SIG-M5 treated with dmso at 0.1 percent for 504 hours (cell line): ENCODE data around the gene SDR42E2.

Experiments used
- DNase-seq: peaks from one replicate; lab custom pipeline; 2025; ENCODE audit not compliant: unreplicated experiment; lab: John Stamatoyannopoulos, UW

The SDR42E2 gene

GRCh38 chr16:22240023-22240710 is 77.9 kb downstream of the SDR42E2 start:
- no peak for DNase-seq
